RPMI7951 (cell line): Measurements from ENCODE around the gene NOSIP. TPM values are rescaled to one million over a fixed set of nuclear protein-coding genes. Genes with fewer than 3 reads are reported as not detected.

Experiments used
- DNase-seq: peaks from one replicate; pipeline ENCODE4 v3.0.0-alpha.2; 2012; ENCODE audit warnings: low read depth
- total RNA-seq: library from RNA; depleted of rRNA; stranded (reverse); fragments of >200 nt; shearing (Covaris generic); gene quantifications from 2 replicates; pipeline ENCODE4 v1.2.3, GENCODE V29; 2014

NOSIP gene
- total RNA-seq, 1 experiment from 2014 or later, result 159 TPM

GRCh38 chr19:49573009-49573408, 7.3 kb downstream of the NOSIP start:
- DNase-seq, result peak; percentile 34

- DNase-seq, result peak; percentile 16
Observed at GRCh38 chr19:49570997-49571676, 9.2 kb downstream of the NOSIP start.

- peak; percentile 81 for DNase-seq
Observed at GRCh38 chr19:49570138-49570856, 10.1 kb downstream of the NOSIP start.

GRCh38 chr19:49567861-49568441, 12.4 kb downstream of the NOSIP start:
- peak; percentile 61 for DNase-seq

- no peak for DNase-seq
Observed at GRCh38 chr19:49566302-49566701, 14.1 kb downstream of the NOSIP start.

- DNase-seq, result no peak
Observed at GRCh38 chr19:49565261-49565660, 15.1 kb downstream of the NOSIP start.

- no peak for DNase-seq
Observed at GRCh38 chr19:49564616-49565045, 15.7 kb downstream of the NOSIP start.

GRCh38 chr19:49560358-49560900, 19.9 kb downstream of the NOSIP start:
- DNase-seq, result no peak

GRCh38 chr19:49559928-49560327, 20.4 kb downstream of the NOSIP start:
- no peak for DNase-seq

GRCh38 chr19:49559443-49559842, 20.9 kb downstream of the NOSIP start:
- DNase-seq, result no peak

DNA sequence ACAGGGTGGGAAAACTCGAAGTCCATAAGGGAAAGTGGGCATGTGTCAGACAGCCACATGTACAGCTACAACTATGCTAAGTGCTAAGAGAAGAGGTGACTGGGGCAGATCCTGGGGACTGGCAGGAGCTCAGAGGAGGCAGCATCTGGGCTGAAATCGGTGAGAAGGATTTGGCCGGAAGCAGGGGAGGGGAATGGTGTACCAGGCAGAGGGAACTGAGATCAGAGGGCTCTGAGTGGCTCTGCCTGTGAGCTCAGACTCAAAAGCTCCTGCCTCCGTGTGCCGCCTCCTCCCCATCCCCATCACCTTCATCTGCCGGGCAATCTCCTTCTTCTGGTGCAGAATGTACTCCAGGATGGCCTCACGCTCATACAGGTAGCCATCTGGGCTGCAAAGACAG, 21.8 kb downstream of the NOSIP start:
- DNase-seq, result no peak

- no peak for DNase-seq
Observed at GRCh38 chr19:49557641-49558325, 22.6 kb downstream of the NOSIP start.

- DNase-seq, result no peak
Observed at GRCh38 chr19:49556412-49557398, 23.7 kb downstream of the NOSIP start.

- DNase-seq, result no peak
Observed at GRCh38 chr19:49555600-49556411, 24.6 kb downstream of the NOSIP start.

- DNase-seq, result no peak
Observed at GRCh38 chr19:49554701-49555181, 25.6 kb downstream of the NOSIP start.

DNA sequence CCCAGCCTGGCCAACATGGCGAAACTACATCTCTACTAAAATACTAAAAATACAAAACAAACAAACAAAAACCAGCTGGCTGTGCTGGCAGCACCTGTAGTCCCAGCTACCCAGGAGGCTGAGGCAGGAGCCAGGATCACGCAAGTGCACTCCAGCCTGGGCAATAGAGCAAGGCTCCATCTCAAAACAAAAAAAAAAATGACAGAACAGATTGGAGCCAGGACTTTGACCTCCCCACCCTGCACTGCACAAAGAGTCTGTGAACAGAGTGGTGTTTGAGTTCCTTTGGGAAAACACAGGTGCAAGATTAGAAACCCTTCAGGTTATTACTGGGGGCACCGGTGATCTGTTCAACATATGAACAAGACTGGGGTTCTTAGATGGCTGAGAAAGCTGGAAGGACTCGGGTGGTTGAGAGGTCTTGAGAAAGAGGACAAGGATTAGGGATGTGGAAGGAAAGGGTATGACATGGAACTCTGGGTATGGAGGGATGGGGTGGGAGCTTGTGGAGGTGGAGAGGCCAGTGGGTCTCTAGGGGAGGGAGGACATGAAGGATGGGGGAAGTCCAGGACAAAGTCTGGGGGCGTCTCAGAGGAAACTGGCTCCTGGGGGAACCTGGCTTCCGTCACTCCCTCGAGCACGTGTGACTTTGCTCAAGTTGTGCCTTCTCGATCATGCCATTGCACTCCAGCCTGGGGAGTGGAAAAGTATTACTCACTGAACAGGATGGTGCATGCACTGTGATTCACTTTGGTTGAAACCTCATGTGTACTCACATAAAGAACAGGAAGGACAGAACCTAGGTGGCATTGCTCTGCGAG, 26.7 kb downstream of the NOSIP start:
- DNase-seq, result peak; percentile 14

DNA sequence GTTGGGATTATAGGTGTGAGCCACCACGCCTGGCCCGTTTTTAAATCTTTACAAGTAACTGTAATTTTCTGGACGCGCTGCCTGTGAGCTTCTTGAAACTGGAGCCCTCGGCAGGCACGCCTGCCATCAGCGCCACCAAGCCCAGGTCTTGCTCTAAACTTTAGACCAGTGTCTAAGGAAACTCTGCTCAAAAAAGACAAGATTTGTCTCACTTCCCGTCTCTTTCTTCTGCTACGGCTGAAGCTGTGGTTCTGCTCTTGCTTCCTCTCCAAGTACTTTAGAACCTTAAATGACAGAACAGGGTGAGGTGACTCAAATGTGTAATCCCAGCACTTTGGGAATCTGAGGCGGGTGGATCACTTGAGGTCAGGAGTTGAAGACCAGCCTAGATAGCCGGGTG, 27.6 kb downstream of the NOSIP start:
- no peak for DNase-seq

GRCh38 chr19:49551531-49551930, 28.8 kb downstream of the NOSIP start:
- DNase-seq, result no peak

- no peak for DNase-seq
Observed at GRCh38 chr19:49549045-49549444, 31.3 kb downstream of the NOSIP start.
